Gastroesophageal sphincter (tissue), 3 donors: ENCODE measurements around the gene LMO1.

Source experiments
- CTCF ChIP-seq, 4 experiments: fragments of 200-600 bp in 2 of 4; fragments of 450-650 bp in 2 of 4; sonication (generic) in 1 of 4; IDR thresholded peaks; one replicate each; pipeline ENCODE4 v1.5.1; 2017 to 2019; ENCODE audit warnings: antibody characterized with exemption in 4 of 4, mild to moderate bottlenecking in 2 of 4, moderate library complexity in 2 of 4
- POLR2A ChIP-seq, 2 donors: fragments of 450-650 bp; IDR thresholded peaks; one replicate each; pipeline ENCODE4 v1.6.1; 2017; ENCODE audit warnings: antibody characterized with exemption in 2 of 2, mild to moderate bottlenecking in 2 of 2, moderate library complexity in 1 of 2
- POLR2AphosphoS5 ChIP-seq: sonication (generic); formaldehyde crosslinking; IDR thresholded peaks from one replicate; pipeline ENCODE4 v1.6.1; 2017; ENCODE audit warnings: antibody characterized with exemption

- TF ChIP-seq CTCF (IDR thresholded peaks at IDR 0.05) (no peak), POLR2A (IDR thresholded peaks at IDR 0.05) (no peak), POLR2AphosphoS5 (no peak)
Observed at GRCh38 chr11:8239536-8240228, 24.0 kb downstream of the LMO1 start.
